Esophagus squamous epithelium (tissue), 4 donors: Measurements from ENCODE around the gene ELMO1.

Experiments used
- POLR2A ChIP-seq, 4 donors: fragments of 450-650 bp; IDR thresholded peaks; one replicate each; pipeline ENCODE4 v1.6.1; 2017; ENCODE audit warnings: antibody characterized with exemption in 4 of 4, mild to moderate bottlenecking in 4 of 4, moderate library complexity in 3 of 4
- TF ChIP-seq, protein P1 (sequence below), 6 experiments: fragments of 450-650 bp in 4 of 6; fragments of 200-600 bp in 2 of 6; sonication (generic) in 2 of 6; IDR thresholded peaks; one replicate each; pipeline ENCODE4 v1.5.1; 2016 to 2019; ENCODE audit warnings: antibody characterized with exemption in 6 of 6, mild to moderate bottlenecking in 4 of 6, moderate library complexity in 4 of 6

DNA sequence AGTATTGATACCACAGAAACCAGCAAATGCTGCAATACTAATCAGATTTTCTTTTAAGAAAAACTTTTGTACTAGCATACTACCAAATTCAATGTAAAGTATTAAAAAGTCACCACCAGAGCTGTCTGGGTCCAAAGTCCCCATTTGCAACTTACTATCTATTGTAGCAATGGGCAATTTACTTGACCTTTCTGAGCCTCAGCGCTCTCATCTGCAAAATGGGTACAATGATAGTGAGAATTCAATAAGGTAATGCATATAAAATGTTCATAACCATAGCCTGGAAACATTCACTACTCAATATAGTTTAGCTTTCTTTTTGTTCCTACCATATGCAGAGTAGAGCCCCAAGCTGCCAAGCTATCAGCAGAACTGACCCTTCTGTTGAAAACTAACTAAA is 337.2 kb downstream of the ELMO1 start:
- TF ChIP-seq, protein P1, sequence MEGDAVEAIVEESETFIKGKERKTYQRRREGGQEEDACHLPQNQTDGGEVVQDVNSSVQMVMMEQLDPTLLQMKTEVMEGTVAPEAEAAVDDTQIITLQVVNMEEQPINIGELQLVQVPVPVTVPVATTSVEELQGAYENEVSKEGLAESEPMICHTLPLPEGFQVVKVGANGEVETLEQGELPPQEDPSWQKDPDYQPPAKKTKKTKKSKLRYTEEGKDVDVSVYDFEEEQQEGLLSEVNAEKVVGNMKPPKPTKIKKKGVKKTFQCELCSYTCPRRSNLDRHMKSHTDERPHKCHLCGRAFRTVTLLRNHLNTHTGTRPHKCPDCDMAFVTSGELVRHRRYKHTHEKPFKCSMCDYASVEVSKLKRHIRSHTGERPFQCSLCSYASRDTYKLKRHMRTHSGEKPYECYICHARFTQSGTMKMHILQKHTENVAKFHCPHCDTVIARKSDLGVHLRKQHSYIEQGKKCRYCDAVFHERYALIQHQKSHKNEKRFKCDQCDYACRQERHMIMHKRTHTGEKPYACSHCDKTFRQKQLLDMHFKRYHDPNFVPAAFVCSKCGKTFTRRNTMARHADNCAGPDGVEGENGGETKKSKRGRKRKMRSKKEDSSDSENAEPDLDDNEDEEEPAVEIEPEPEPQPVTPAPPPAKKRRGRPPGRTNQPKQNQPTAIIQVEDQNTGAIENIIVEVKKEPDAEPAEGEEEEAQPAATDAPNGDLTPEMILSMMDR (IDR thresholded peaks at IDR 0.05) = no peak
- TF ChIP-seq POLR2A (IDR thresholded peaks at IDR 0.05) = no peak
